Measurements from ENCODE around the gene PHAF1.

The PHAF1 gene

DNA sequence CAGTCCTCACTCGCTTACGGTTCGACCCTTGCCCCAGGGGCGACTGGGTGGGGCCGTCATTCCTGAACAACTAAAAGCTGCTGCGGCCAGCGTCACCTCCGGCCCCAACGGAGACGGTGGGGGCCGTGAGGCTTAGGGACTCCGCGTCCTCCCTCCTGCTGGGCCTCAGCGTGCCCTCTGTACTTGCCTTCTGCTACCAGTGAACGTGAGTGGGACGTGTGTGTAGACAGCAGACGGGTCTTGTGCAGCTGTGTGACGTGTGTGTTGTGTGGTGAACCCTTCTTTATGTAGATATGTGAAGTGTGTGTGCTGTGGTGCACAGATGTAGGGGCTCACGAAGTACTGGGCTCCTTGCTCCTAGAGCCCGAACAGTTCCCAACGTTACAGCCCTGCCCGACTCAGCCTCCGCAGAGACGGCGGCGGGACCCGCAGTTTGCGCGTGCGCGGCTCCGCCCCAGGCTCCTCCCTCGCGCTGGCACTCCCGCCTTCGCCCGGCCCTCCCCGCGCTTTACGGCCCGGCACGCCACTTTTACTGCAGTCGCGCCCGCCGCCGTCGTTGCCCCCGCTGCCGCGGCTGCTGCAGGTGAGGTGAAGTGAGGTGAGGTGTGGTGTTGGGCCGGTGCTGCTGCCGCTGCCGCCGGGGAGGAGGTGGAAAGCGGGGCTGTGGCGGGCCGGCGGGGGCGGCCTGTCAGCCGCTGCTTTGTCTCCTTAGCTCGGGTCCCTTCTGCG is at the start of gene PHAF1:
TSS of gene PHAF1 (plus strand) at position 535 of the 729 bp plus-strand sequence. CDS start 235 bp downstream, outside the sequence.
- TF ChIP-seq GATA2 (IDR thresholded peaks at IDR 0.05; ENCODE audit: low read depth, low read length) (no peak), GATA3 (IDR thresholded peaks at IDR 0.05; ENCODE audit: low read depth, low read length) (no peak)

DNA sequence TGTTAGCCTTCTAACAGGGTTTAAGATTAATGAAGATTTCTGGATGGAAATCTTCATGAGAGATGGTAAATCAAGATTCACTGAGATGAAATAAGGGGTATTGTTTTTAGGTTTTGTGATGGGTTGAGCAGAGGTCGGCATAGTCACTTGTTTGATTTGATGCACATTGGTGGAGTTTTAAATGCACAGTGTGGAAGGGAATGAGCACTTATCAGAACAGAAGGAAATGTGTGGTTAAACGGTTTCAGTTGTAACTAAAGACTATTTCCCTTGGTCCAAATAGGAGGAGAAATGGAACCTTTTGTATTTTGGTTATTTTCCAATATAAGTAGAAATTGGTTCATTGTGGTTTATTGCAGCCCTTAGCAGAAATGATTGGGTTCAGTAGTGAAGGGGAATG is 46.7 kb upstream of the PHAF1 start:
- TF ChIP-seq GATA3 (IDR thresholded peaks at IDR 0.05; ENCODE audit: low read depth, low read length) (no peak), GATA2 (IDR thresholded peaks at IDR 0.05; ENCODE audit: low read depth, low read length) (no peak)

DNA sequence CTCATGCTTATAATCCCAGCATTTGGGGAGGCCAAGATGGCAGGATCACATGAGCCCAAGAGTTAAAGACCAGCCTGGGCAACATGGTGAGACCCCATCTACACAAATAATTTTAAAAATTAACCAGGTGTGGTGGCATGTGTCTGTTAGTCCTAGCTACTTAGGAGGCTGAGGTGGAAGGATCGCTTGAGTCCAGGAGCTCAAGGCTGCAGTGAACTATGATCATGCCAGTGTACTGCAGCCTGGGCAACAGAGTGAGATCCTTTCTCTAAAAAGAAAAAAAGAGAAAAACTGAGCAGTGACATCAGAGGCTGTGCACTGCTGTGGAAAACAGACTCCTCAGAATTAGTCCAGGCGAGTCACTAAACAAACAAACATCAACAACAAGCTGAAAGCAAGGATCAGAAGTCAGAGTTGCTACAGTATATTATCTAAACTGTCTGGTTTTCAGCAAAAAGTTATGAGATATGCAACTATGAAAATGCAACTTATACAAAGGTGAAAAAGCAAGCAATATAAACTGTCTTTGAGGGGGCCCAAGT is 41.5 kb upstream of the PHAF1 start:
- TF ChIP-seq GATA3 (IDR thresholded peaks at IDR 0.05; ENCODE audit: low read depth, low read length) (no peak), GATA2 (IDR thresholded peaks at IDR 0.05; ENCODE audit: low read depth, low read length) (no peak)

DNA sequence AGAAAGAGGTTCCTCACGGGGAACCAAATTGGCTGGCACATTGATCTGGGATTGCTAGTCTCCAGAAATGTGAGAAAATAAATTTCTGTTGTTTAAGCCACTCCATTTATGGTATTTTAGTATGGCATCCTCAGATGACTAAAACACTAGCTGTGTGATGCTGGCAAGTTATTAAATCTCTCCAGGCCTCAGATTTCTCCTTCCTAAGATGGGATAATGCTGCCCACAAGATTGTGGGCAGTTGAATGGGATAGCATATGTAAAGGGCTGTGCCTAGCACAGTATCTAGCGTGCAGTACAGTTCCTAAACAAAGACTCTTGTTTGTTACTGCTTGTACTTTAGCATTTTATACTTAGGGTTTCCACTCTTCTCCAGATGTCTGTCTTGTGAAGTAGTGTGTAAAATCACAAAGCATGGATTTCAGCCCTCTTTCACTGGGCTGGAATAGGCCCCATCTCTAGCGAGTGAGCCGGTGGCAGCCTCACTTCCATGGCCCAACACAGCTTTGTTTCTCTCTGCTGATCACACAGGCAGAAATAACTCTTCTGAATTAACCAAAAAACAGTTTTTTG is 38.2 kb upstream of the PHAF1 start:
- TF ChIP-seq GATA2 (IDR thresholded peaks at IDR 0.05; ENCODE audit: low read depth, low read length) (no peak), GATA3 (IDR thresholded peaks at IDR 0.05; ENCODE audit: low read depth, low read length) (no peak)

DNA sequence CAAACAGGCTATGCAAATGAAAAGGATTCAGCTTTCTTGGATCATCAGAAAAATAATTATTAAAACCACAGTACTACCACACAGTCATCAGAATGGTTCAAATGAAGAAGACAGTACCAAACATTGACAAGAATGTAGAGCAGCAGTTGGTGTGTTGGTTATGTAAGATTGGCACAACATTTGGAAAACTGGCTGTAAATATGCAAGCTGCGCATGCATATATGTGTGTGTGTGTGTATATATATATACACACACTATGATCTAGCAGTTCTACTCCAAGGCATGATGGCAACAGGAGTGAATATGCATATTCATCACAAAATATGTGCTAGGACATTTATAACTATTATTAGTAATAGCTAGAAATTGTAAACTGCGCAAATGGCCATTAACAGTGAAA is 34.4 kb upstream of the PHAF1 start:
- TF ChIP-seq GATA3 (IDR thresholded peaks at IDR 0.05; ENCODE audit: low read depth, low read length) (no peak), GATA2 (IDR thresholded peaks at IDR 0.05; ENCODE audit: low read depth, low read length) (no peak)

DNA sequence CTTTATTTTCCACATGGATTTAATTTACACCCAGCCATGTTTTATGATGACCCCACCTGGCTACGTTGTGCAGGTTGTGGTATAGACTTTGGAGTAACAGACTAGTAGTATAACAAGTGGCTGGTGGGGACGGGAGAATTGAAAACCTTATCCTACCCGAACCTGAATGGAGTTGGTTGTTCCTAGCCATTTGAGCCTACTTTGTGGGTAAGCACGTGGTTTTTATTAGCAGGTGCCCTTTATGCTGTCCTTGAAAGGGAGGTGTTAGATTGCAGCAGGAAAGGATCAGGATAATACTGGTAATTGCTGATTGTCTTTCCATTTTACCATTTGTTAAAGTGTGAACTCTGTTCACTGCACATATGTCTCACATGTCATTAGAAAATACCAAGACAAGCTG is 31.9 kb upstream of the PHAF1 start:
- TF ChIP-seq GATA3 (IDR thresholded peaks at IDR 0.05; ENCODE audit: low read depth, low read length) (no peak), GATA2 (IDR thresholded peaks at IDR 0.05; ENCODE audit: low read depth, low read length) (no peak)

DNA sequence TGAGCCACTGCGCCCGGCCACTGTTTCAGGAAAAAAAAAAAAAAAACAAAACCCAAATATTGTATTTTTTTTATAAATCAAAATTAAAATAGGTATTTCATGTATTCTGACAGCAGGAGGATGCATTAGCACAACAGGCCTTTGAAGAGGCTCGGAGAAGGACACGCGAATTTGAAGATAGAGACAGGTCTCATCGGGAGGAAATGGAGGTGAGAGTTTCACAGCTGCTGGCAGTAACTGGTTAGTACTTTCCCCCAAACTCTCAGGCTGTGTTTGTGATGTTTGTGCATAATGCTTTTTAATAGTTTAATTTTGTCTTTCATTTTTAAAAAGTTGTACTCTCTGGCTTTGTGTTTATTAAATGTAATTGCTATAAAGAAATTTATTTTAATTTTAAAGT is 27.6 kb upstream of the PHAF1 start:
- TF ChIP-seq GATA3 (IDR thresholded peaks at IDR 0.05; ENCODE audit: low read depth, low read length) (no peak), GATA2 (IDR thresholded peaks at IDR 0.05; ENCODE audit: low read depth, low read length) (no peak)

DNA sequence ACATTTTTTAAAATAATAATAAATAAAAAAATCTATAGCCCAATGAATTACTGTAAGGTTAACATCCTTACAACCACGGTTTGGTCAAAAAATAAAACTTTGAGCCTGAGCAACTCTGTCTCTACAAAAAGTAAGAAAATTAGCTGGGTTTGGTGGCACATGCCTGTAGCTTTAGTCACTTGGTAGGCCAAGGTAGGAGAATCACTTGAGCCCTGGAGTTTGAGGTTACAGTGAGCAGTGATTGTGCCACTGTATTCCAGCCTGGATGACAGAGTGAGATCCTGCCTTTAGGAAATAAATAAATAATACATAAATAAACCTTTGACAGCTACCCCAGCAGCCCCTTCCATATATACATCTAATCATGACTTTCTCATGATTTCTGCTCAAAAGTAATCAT is 26.9 kb upstream of the PHAF1 start:
- TF ChIP-seq GATA3 (IDR thresholded peaks at IDR 0.05; ENCODE audit: low read depth, low read length): no peak
- no peak for TF ChIP-seq GATA2 (IDR thresholded peaks at IDR 0.05; ENCODE audit: low read depth, low read length)

DNA sequence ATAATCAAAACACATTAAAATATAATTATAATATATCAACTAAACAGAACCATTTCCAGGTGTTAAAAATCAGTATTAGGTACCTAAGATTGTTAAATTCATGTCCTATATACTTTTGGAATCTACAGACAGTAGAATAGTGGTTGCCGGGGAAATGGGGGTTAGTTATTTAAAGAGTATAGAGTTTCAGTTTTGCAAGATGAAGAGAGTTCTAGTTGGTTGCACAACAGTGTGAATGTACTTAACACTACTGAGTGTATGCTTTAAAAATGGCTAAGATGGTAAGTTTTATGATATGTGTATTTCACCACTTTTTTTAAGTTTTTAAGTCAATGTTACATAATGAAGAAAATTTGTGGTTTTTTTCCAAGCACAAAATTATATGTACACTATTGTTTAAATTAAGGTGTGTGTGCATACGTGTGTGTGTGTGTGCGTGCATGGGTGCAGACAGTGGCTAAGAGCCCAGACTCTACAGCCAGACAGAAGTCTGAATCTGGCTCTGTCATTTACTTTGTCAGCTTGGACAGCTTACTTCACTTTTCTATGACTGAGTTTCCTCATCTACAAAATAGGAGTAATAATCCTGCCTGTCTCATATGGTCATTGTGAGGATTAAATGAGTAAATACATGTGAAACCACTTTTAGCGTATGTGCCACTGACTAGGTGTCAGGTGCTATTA is 25.3 kb upstream of the PHAF1 start:
- no peak for TF ChIP-seq GATA2 (IDR thresholded peaks at IDR 0.05; ENCODE audit: low read depth, low read length)
- no peak for TF ChIP-seq GATA3 (IDR thresholded peaks at IDR 0.05; ENCODE audit: low read depth, low read length)

DNA sequence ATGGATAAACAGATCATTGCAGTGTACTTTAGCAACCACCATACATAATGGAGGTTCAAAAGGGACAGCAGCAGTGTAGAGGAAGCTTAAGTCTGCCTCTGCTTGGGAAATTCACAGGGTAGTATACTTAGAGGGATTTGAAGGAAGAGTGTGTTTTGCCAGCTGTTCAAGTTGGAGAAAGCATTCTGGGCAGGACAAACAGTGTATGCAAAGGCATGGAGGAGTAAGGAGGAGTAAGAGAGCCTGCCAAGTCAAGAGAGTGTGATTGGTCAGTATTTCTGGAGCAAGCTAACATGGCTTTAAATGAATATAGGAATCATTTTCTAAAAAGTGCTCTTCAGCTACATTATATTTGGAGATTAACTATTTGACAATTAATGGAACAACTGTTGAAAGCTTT is 22.9 kb upstream of the PHAF1 start:
- TF ChIP-seq GATA2 (IDR thresholded peaks at IDR 0.05; ENCODE audit: low read depth, low read length): no peak
- no peak for TF ChIP-seq GATA3 (IDR thresholded peaks at IDR 0.05; ENCODE audit: low read depth, low read length)

DNA sequence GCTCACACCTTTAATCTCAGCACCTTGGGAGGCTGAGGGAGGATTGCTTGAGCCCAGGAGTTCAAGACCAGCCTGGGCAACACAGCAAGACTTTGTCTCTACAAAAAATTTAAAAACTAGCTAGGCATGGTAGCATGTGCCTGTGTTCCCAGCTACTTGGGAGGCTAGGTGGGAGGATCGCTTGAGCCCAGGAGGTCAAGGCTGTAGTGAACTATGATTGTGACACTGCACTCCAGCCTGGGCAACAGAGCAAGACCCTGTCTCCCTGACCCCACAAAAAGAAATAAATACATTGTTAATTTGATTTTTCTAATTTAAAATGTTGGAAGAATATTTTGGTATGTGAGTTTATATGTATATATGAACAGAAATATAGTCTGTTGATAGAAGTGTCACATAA is 22.4 kb upstream of the PHAF1 start:
- TF ChIP-seq GATA3 (IDR thresholded peaks at IDR 0.05; ENCODE audit: low read depth, low read length): no peak
- TF ChIP-seq GATA2 (IDR thresholded peaks at IDR 0.05; ENCODE audit: low read depth, low read length): no peak

DNA sequence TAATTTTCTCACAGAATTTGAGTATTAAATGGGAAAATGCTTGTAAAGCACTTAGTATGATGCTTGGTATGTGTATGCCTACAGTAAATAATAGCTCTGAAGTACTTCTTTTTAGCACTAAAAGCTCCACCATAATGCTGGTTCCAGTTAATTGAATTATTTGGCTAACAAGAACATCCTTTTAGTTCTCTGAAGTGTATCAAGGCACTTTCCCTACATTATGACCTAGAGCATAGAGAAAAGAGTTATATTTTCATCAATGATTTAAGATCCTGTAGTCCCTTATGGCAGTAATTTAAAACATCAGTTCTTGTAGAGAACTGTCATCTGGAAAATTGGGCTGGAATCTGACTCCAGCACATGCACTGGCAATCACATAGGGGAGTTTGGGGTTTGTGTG is 21.9 kb upstream of the PHAF1 start:
- TF ChIP-seq GATA3 (IDR thresholded peaks at IDR 0.05; ENCODE audit: low read depth, low read length) (no peak), GATA2 (IDR thresholded peaks at IDR 0.05; ENCODE audit: low read depth, low read length) (no peak)

DNA sequence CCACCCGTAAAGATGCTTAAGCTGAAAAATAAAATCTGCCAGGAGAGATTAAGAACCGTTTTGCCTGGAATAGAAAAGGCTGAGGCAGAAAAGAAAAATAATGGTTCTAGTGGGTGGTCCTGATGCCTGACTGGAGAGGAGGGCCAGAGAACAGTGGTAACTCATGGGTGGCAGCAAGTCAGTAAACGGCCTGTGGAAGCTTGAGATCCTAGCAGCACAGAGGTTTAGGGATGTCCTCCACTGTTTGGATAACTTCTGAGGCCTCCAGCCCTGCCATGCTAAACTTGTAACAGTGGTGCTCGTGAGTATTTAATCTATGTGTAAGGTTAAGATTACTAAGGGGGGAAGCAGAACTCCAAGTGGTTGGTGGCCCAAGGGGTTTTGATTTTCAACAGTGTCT is 21.2 kb upstream of the PHAF1 start:
- no peak for TF ChIP-seq GATA3 (IDR thresholded peaks at IDR 0.05; ENCODE audit: low read depth, low read length)
- no peak for TF ChIP-seq GATA2 (IDR thresholded peaks at IDR 0.05; ENCODE audit: low read depth, low read length)

DNA sequence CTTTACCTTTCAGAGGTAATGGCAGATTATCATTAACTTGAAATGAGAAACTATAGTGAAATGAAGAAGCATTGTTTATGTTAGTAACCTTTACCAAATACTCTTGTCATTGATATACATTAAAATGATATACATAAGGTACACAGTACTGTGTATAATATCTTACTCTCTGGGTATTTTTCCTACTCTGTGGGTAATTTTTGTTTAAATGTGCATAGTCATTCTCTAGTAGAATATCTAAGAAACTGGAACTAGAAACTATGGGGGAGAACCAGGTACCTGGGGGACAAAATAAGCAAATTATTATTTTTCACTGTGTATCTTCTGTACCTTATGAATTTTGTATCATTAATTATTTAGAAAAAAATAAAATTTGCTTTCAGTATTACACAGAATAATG is 20.6 kb upstream of the PHAF1 start:
- TF ChIP-seq GATA3 (IDR thresholded peaks at IDR 0.05; ENCODE audit: low read depth, low read length): no peak
- no peak for TF ChIP-seq GATA2 (IDR thresholded peaks at IDR 0.05; ENCODE audit: low read depth, low read length)
